Testis (tissue), 2 donors: ENCODE data around the gene HSD17B12.

Source experiments
- CTCF ChIP-seq, 3 experiments: fragments of 450-650 bp in 2 of 3; fragments of 200-600 bp in 1 of 3; sonication (generic) in 1 of 3; IDR thresholded peaks; one replicate each; pipeline ENCODE4 v1.5.1; 2016 to 2019; ENCODE audit warnings: antibody characterized with exemption in 3 of 3, mild to moderate bottlenecking in 2 of 3, moderate library complexity in 1 of 3
- POLR2A ChIP-seq: fragments of 450-650 bp; IDR thresholded peaks from one replicate; pipeline ENCODE4 v1.6.1; 2017; ENCODE audit warnings: antibody characterized with exemption, mild to moderate bottlenecking, moderate library complexity

GRCh38 chr11:43693731-43694130 lies 13.2 kb downstream of the HSD17B12 start:
- TF ChIP-seq CTCF (IDR thresholded peaks at IDR 0.05) = no peak
- no peak for TF ChIP-seq POLR2A
